Hepatocyte (in vitro differentiated cells): Measurements from ENCODE around the gene STAT2.

Experiments
- EZH2phosphoT487 ChIP-seq: fragments of 200-600 bp; sonication (generic); IDR thresholded peaks from one replicate; pipeline ENCODE4 v1.6.1; 2018; ENCODE audit warnings: antibody characterized with exemption, mild to moderate bottlenecking, low read depth, moderate library complexity; ENCODE audit not compliant: unreplicated experiment, severe bottlenecking
- TF ChIP-seq, protein P1 (sequence below): fragments of 200-600 bp; sonication (generic); IDR thresholded peaks from 2 replicates; pipeline ENCODE4 v1.5.1; 2016; ENCODE audit warnings: antibody characterized with exemption, mild to moderate bottlenecking; ENCODE audit not compliant: poor library complexity

DNA sequence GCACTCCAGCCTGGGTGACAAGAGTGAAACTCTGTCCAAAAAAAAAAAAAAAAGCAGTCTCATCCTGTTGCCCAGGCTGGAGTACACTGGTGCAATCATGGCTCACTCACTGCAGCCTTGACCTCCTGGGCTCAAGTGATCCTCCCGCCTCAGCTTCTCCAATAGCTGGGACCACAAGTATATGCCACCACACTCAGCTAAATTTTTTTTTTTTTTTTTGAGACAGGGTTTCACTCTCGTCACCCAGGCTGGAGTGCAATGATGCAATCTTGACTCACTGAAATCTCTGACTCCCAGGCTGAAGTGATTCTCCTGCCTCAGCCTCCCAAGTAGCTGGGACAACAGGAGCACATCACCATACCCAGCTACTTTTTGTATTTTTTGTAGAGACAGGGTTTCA lies 38.9 kb downstream of the STAT2 start:
- no peak for TF ChIP-seq EZH2phosphoT487
- TF ChIP-seq, protein P1, sequence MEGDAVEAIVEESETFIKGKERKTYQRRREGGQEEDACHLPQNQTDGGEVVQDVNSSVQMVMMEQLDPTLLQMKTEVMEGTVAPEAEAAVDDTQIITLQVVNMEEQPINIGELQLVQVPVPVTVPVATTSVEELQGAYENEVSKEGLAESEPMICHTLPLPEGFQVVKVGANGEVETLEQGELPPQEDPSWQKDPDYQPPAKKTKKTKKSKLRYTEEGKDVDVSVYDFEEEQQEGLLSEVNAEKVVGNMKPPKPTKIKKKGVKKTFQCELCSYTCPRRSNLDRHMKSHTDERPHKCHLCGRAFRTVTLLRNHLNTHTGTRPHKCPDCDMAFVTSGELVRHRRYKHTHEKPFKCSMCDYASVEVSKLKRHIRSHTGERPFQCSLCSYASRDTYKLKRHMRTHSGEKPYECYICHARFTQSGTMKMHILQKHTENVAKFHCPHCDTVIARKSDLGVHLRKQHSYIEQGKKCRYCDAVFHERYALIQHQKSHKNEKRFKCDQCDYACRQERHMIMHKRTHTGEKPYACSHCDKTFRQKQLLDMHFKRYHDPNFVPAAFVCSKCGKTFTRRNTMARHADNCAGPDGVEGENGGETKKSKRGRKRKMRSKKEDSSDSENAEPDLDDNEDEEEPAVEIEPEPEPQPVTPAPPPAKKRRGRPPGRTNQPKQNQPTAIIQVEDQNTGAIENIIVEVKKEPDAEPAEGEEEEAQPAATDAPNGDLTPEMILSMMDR, result no peak
